Activated CD4-positive, alpha-beta T cell treated with anti-CD3 and anti-CD28 coated beads, Interleukin-10, Interleukin-2, amounts not matched to agents 100 ng/mL and 50 ng/mL, durations not matched to agents 16 hours and 8 hours (primary cell): ENCODE data around the gene GATA5.

Source experiments
- DNase-seq: peaks from one replicate; pipeline ENCODE4 v3.0.0-alpha.2; 2020

GATA5 gene

GRCh38 chr20:62487118-62487517 lies 11.3 kb upstream of the GATA5 start:
- no peak for DNase-seq

- no peak for DNase-seq
Observed at GRCh38 chr20:62486484-62486883, 10.7 kb upstream of the GATA5 start.

GRCh38 chr20:62485701-62486089 lies 9.9 kb upstream of the GATA5 start:
- DNase-seq: no peak

GRCh38 chr20:62485062-62485700 lies 9.4 kb upstream of the GATA5 start:
- DNase-seq: no peak

- DNase-seq: no peak
Observed at GRCh38 chr20:62484478-62484877, 8.7 kb upstream of the GATA5 start.

- DNase-seq: no peak
Observed at GRCh38 chr20:62483613-62484458, 8.0 kb upstream of the GATA5 start.

- DNase-seq: no peak
Observed at GRCh38 chr20:62482974-62483373, 7.2 kb upstream of the GATA5 start.

GRCh38 chr20:62482146-62482809 lies 6.5 kb upstream of the GATA5 start:
- DNase-seq: no peak

- DNase-seq: no peak
Observed at GRCh38 chr20:62481425-62482145, 5.8 kb upstream of the GATA5 start.

GRCh38 chr20:62480318-62480717 lies 4.5 kb upstream of the GATA5 start:
- no peak for DNase-seq

GRCh38 chr20:62479656-62480055 lies 3.9 kb upstream of the GATA5 start:
- DNase-seq: no peak

- DNase-seq: no peak
Observed at GRCh38 chr20:62479156-62479555, 3.4 kb upstream of the GATA5 start.

GRCh38 chr20:62477669-62478455 lies 2.1 kb upstream of the GATA5 start:
- DNase-seq: no peak

- DNase-seq: no peak
Observed at GRCh38 chr20:62476056-62476838, 452 bp upstream of the GATA5 start.

- DNase-seq: no peak
Observed at GRCh38 chr20:62475027-62475771, 596 bp downstream of the GATA5 start.

GRCh38 chr20:62474604-62475026 lies 1.2 kb downstream of the GATA5 start:
- no peak for DNase-seq

- DNase-seq: no peak
Observed at GRCh38 chr20:62473717-62474603, 1.8 kb downstream of the GATA5 start.

- DNase-seq: no peak
Observed at GRCh38 chr20:62472941-62473585, 2.7 kb downstream of the GATA5 start.
